NCI-H1105 treated with DMSO at 0.1 percent for 48 hours (cell line): ENCODE data around the gene NPFFR1.
"Not testable (repeated sequence)": the region's sequence is repeated elsewhere in the genome, so short reads cannot be mapped to it uniquely, and the experiment has no call there.

Experiments
- DNase-seq: peaks from one replicate; lab custom pipeline; 2025; lab: John Stamatoyannopoulos, UW

Gene NPFFR1

DNA sequence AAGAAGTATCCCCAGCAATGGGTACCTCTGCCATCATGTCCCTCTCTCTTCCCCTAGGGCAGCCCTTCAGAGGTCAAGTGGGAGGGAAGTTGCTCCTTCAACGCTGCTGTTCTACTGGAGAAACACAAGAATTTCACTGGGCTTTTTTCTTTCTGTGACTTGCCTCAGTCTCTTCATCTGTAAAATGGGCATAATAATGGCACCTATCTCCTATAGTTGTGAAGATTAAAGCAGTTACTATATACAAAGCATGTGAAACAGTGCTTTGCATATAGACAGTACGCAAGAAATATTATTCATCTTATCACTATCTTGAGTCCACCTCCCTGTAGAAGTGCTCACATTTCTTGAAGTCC is 1.6 kb upstream of the NPFFR1 start:
- no peak for DNase-seq

DNA sequence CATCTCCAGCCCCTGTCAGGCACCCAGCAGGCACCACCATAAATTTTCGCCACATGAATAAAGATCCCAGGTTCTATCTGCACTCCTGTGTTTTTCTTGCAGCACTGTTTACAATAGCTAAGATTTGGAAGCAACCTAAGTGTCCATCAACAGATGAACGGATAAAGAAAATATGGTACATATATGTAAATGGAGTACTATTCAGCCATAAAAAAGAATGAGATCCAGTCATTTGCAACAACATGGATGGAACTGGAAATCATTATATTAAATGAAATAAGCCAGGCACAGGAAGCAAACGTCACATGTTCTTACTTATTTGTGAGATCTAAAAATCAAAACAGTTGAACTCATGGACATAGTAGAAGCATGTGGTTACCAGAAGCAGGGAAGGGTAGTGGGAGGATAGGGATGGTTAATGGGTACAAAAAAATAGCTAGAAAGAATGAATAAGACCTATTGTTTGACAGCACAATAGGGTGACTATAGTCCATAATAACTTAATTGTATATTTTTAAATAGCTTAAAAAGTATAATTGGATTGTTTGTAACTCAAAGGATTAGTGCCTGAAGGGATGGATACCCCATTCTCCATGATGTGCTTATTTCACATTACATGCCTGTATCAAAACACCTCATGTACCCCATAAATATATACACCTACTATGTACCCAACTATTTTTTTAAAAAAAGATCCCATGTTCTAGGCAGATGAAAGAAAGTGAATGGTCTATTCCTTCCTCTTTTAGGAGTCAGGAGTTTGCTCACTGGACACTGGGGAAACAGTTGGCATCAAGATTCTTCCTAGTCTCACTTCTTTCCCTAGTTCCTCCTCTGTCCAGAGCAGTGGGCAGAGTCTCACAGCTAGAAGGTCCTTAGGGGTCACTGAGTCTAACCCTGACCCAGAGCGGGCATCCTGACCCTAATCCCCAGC is 1.0 kb upstream of the NPFFR1 start:
- no peak for DNase-seq

DNA sequence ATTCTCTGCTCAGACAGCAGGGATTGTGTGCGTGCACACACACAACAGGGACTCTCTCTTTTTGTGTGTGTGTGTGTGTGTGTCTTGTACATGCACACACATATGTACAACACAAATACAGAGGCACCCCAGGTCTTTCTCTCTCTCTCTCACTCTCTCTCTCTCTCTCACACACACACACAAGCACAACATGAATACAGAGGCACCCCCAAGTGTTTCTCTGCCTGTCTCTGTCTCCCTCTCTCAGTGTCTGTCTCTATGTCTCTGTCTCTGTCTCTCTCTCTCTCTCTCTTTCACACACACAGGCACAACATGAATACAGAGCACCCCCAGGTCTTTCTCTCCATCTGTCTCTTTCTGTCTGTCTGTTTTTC is 746 bp downstream of the NPFFR1 start:
- no peak for DNase-seq

DNA sequence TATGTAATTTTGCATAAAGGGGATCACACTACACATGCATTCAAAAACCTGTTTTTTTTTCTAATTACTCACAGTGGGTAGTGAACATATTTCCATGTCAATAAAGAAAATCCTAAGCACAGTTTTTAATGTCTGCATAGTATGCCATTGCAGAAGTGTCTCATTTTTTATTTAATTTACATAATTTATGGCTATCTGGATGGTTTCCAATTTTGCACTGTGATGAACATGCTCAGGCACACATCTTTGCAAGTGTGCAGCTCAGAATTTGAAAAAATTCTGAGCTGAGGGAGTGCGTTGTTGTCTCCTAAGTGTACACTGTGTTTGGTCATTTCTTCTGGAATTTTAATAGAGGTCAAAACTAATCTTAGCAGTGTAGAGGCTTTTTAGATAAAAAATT is 2.2 kb downstream of the NPFFR1 start:
- DNase-seq = no peak

DNA sequence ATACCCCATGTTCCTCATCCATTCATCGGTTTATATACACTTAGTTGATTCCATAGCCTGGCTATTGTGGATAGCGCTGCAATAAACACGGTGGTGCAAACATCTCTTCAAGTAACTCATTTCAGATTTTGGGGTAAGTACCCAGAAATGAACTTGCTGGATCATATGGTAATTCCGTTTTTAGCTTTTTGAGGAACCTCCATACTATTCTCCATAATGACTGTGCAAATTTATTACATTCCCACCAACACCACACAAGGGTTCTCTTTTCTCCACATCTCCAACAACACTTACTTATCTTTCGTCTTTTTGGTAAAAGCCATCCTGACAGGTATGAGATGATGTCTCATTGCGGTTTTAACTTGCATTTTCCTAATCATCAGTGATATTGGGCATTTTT is 3.7 kb downstream of the NPFFR1 start:
- DNase-seq = no peak

DNA sequence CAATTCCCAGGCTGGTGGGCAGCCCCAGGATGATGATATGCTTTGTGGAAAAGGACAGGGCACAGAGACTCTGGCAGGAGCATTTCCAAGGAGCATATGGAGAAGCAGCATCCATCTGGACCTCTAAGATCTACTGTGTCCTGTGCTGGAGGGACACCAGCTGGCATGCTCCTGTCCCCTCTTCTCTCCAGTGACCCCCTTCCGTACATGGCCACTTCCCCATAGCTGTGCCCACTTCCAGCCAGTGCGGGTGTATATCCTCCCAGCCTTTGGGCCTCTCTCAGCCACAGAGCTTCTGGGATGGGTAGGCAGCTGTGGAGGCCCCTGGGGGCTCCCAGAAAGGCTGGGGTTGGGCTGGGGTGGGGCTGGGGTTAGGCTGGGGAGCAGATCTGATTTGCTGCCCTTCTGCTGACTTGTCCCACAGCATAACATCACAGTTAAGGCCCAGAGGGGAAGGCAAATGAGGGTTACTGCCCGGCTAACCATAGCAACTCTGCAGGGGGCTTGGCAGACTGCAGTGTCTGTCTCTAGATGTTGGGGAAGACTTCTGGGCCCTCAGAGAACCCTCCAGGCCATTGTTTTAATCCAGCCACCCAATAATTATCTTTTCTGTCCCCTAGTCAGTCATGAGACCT is 6.3 kb downstream of the NPFFR1 start:
- no peak for DNase-seq

DNA sequence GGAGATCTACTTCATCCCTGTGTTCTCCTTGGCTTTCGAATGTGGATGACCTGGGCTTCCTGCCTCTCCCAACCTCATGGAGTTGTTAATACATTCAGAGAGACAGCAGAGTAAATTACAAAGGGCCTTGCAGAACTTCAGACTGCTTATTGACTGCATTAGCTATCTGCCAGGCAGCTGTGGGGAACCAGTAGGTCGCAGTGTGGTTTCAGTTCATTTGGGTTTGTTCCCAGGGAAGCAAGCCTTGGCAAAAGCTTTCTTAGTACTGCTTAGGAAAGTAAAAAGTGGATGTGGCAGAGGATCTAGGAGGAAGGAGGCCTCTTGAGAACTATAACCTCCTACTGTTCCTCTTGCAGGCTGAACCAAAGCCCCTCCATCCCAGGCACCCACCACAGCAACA is 9.2 kb downstream of the NPFFR1 start:
- no peak for DNase-seq

DNA sequence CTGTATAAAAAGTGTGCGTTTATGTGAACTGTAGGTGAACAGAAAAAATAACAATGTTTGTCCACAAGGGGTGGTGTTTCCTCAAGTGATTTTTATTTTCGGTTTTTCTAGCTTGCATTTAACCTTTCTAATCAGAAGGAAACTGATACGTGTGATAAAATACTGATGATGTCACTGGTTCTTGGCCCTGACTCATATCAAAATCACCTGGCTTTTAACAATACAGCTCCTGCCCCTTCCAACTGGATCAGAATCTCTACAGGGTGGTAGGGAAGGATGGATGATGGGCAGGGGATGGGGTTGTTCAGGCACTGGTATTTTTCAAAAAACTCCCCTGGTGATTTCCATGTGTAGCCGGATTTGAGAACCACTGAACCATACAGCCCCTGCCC is 10.9 kb downstream of the NPFFR1 start:
- no peak for DNase-seq

DNA sequence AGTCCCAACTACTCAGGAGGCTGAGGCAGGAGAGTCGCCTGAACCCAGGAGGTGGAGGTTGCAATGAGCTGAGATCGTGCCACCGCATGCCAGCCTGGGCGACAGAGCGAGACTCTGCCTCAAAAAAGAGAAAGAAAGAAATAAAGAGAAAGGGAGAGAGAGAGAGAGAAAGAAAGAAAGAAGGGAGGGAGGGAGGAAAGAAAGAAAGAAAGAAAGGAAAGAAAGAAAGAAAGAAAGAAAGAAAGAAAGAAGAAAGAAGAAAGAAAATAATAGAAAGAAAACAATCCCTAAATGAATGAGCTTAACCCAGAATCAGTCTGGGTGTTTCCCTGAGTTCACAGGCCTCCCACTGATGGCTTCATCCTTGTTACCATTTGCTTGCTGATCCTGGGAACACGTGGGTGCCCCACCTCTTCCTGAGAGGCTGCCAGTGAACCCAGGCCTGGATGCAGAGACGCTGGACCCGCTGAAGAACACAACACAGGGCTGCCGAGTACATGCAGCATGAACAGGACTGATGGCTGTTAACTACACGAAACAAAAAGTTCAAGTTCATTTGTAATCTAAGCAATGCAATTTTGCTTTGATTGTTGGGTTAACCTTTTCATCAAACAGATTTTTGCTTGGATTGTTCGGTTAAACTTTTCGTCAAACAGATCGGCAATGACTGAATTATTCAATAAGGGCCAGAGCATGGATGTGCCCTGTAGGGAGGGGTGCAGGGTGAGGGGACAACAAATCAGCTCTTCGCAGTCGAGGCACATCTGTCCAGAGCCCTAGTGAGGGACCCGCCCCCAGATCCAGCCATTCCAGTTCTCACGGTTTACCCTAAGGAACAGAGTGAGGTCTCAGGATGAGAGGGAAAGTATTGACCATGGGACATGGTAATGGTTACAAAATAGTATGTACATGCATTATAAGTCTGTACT is 11.5 kb downstream of the NPFFR1 start:
- no peak for DNase-seq

DNA sequence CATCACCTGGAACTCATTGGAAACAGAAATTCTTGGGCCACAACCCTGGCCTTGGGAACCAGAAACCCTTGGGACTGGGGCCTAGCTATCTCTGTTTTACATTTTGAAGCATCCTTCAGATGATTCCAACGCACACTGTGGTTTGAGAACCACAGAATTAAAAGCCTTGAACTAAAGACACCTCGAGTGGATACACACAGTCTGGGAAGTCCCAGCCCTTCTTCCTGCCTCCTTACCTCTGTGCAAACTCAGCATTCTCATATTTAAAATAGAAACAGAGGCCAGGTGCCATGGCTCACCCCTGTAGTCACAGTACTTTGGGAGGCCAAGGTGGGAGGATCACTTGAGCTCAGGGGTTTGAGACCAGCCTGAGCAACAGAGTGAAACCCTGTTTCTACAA is 12.9 kb downstream of the NPFFR1 start:
- no peak for DNase-seq

DNA sequence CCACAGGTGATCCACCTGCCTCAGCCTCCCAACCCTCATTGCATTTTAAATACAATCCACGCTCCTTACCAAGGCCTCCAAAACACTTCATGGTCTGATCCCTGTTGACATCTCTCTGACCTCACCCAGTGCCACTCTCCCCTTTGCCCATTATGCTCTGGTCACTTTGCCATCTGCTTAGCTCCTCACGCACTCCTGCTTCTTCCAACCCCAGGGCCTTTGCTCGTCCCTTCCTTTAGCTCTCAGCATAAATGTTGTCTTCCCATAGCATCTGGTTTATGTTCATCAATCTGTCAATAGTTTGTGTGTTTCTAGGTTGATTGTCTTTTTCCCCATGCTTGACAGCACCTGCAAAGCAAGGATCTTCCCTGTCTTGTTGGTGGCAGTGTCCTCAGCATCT is 14.1 kb downstream of the NPFFR1 start:
- no peak for DNase-seq

DNA sequence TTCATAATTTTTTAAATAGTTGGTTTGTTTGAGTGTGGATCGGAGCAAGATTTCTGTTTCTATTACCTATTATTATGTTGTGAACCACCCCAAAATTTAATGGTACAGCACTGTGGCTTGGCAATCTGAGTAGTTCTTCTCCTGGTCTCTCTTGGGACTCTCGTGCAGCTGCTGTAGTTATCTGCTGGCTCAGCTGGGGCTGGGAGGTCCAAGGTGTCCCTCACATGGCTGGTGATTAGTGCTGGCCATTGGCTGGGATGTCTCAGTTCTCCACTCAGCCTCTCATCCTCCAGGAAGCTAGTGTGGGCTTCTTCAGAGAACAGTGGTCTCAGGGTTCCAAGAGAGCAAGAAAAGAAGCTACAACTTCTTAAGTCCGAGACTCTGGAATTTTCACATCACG is 15.4 kb downstream of the NPFFR1 start:
- DNase-seq = no peak

DNA sequence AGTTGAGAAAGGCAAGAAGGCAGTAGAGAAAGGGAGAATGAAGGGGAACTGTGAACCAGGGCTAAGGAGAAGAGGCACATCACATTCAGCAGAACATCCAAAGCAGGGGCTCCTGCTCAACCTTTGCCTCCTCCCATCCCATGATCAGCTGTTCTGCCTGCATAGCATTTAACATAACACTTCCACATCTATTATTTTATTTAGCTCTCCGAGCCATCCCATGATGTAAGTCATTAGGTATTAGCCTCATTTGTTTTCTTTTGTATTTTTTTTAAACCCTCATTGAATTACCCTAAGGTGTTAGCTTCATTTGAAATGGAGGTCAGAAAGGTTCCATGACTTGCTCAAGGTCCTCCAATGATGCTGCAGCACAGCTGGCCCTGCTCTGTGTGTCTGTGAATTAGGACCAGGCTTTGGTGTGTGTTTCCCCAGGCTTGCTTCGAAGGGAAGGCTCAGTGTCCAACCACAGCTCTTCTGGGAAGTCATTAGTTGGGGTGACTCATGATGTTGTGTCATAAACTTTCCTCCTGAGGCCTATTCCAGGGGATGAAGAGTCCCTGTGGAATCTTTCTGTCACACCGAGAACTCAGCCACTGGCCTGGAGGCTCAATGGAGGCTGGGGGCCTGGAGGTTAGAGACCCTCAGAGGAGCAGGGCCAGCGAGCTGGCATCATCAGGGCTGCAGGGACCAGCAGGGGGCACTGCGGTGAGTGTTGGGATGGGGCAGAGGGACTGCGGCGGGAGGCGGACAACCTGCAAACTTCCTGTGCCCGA is 16.5 kb downstream of the NPFFR1 start:
- DNase-seq = no peak

DNA sequence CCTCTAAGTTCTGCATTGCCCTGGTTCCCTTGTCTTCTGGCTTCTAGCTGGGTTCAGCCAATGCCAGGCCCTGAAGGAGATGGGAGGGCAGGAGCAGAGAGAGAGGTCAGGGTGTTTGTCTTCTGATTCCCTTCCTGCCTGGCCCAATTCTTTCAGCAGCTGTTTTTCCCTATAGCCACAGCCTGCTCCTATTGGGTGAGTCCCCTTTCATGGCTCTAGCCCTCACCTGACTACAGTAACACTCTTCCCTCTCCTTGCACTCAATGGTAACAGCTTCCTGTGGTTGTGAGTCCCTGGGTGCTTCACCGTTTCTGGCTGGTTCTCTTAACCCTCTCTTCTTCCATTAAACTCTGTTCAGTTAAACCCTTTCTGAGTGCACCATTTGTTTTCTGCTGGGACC is 17.1 kb downstream of the NPFFR1 start:
- DNase-seq = no peak

DNA sequence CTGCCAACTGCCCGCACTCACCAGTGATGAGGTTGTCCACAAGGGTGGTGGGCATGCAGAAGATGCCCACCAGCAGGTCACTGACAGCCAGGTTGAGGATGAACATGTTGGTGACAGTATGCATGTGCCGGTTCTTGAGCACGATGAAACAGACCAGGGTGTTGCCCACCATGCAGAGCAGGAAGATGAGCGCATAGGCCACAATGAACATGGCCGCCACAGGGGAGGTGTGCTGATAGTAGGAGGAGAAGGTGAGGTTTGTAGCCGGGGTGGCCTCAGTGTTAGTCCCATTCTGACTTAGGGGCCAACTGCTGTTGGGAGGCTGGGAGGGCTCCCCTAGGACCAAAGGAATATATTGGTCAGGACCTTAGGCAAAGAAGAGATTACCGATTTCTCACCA is 17.7 kb downstream of the NPFFR1 start:
- no peak for DNase-seq

DNA sequence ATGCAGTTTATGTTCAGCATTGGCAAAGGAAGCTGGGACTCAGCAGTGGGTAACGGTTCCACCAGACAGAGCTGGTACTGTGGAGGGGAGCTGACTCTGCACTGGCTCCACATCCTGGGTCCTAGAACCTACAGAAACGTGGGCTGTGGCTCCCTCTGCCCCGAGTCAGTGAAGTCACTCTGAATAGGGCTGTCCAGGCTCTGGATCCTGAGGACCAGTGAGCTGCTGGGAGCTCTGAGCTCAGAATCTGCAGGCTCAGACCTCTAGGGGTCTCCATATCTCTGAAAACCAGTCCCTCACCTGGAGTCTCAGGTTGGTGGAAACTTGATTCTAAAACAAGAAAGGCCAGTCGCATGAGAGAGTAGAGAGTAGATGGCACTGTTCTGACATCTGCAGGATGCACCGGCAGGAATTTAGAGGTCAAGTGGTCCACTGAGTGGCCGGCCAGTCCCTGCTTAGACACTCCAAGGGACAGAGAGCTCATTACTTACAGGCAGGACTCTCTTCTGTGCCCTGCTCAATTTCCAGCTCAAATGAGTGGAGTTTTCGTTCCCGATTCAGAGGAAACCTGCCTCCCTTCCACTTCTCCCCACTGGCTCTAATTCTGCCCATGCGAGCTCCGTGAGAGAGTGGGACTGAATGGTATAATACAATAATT is 18.6 kb downstream of the NPFFR1 start:
- DNase-seq = no peak

DNA sequence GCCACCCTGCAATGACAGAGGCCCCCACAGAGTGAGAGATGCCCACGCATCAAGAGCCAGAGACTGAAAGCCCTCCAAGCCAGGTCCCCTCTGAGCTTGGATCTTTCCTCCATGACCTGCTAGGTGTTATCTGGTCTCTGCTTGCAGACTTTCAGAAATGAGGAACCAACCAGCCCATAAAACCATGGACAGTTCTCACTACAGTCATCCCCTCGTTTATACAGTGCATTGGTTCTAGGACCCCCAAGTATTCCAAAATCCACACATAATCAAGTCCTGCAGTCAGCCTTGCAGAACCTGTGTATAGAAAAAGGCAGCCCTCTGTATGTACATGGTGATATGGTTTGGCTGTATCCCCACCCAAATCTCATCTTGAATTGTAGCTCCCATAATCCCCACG is 23.1 kb downstream of the NPFFR1 start:
- DNase-seq = no peak

DNA sequence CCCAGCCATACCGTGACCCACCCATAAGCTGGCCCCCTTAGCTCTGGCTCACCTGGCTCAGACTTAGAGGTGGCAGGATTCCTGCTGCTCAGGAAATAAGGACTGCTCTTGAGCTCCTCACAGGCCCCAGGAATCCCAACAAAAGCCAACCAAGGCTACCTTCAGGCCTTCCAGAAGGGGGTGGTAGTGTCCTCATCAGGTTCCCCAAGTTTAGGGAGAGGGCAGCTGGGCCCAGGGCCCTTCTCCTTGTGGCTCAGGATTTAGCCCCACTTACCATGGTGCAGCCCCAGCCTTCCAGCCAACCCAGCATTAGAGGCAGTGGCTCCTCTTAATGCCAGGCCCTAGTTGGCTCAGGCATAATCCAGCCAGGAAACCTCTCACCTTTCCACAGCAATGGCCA is 23.5 kb downstream of the NPFFR1 start:
- DNase-seq = no peak

DNA sequence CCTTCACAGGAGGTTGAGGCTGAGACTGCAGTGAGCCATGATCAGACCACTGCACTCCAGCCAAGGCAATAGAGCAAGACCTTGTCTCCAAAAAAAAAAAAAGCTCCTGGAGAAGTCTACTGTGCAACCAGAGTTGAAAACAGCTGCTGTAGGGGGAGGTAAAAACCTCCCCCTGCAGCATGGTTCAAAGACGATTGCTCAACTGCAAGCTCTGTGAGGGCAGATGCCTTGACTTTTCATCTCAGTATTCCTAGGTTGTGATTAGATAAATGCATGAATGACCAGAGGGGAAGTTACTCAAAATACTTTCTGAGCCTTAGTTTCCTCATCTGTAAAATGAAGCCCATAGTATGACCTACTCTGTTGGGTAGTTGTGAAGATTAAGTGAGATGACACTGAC is 25.6 kb downstream of the NPFFR1 start:
- no peak for DNase-seq

DNA sequence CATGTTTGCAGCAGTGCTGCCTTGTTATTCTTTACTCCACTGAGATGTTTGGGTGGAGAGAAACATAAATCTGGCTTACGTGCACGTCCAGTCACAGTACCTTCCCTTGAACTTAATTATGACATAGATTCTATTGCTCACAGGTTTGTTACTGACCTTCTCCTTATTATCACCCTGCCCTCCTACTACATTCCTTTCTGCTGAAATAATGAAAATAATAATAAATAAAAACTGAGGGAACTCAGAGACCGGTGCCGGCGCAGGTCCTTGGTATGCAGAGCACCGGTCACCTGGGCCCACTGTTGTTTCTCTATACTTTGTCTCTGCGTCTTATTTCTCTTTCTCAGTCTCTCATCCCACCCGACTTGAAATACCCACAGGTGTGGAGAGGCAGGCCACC is 26.0 kb downstream of the NPFFR1 start:
- DNase-seq = not testable (repeated sequence)

DNA sequence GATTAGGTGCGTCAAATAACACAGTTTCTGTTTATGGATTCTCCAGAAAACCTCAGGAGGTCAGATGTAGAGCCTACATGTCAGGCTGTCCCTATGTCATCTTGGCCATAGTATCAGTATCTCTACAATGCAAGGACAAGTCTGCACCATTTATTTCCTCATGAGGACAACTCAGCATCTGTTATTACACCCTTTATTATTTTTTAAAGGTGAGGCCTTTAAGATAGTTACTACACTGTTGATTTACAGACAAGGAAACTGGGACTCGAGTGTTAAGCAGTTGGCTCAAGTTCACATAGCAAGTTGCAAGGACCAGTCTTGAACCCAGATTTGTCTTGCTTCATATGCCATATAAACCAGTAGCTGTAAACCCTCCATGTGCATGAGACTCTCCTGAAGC is 27.3 kb downstream of the NPFFR1 start:
- DNase-seq = no peak
